WERI-Rb-1 (cell line): ENCODE measurements around the gene KRTAP21-3.

Experiments
- DNase-seq: peaks from one replicate; pipeline ENCODE4 v3.0.0-alpha.2; 2020
- H3K27ac ChIP-seq: fragments of 250-450 bp; sonication (Bioruptor Pico); 2 replicates; pipeline ENCODE4 v1.5.1; 2020; ENCODE audit warnings: mild to moderate bottlenecking, moderate library complexity
- H3K27me3 ChIP-seq: fragments of 250-450 bp; sonication (Bioruptor Pico); 2 replicates; pipeline ENCODE4 v1.5.1; 2021; ENCODE audit warnings: mild to moderate bottlenecking, low read depth, moderate library complexity; ENCODE audit not compliant: insufficient read depth, severe bottlenecking
- H3K36me3 ChIP-seq: fragments of 250-450 bp; sonication (Bioruptor Pico); 2 replicates; pipeline ENCODE4 v1.5.1; 2020; ENCODE audit warnings: mild to moderate bottlenecking, moderate library complexity
- H3K4me3 ChIP-seq: 2 replicates; pipeline ENCODE4 v1.5.1; 2011; ENCODE audit warnings: low read depth, mild to moderate bottlenecking, control low read depth, low read length
- H3K9me3 ChIP-seq: fragments of 250-450 bp; sonication (Bioruptor Pico); 2 replicates; pipeline ENCODE4 v1.5.1; 2021; ENCODE audit warnings: mild to moderate bottlenecking, moderate library complexity; ENCODE audit not compliant: severe bottlenecking
- TF ChIP-seq, protein P1 (sequence below): IDR thresholded peaks from 2 replicates; pipeline ENCODE4 v1.5.1; 2011; ENCODE audit warnings: low read depth, mild to moderate bottlenecking, control low read depth, inconsistent platforms, low read length

Gene KRTAP21-3

DNA sequence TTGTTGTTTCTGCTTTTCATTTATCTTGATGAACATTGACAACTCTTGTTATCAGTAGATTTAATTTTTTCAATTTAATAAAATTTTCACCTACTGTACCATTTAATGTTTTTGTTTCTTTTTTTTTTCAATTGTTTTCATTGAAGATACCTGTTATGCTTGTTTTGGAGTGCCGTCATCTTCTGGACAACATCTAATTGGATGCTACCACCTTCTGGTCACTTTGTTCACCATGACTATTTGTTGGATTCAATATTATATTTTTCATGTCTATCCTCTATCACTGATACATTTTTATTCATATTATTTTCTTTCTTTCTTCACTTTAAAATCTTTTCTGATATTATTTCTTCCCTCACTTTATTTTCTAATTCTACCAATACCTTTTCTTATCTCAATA is 14.4 kb upstream of the KRTAP21-3 start:
- Histone ChIP-seq H3K27ac (no peak overlapping the region), H3K4me3 (no peak overlapping the region), H3K9me3 (no peaks in the 10 kb centered on the region), H3K36me3 (no peaks in the 10 kb centered on the region), H3K27me3 (peaks cover 61% of the 10 kb centered on the region)
- DNase-seq, result no peak
- TF ChIP-seq, protein P1, sequence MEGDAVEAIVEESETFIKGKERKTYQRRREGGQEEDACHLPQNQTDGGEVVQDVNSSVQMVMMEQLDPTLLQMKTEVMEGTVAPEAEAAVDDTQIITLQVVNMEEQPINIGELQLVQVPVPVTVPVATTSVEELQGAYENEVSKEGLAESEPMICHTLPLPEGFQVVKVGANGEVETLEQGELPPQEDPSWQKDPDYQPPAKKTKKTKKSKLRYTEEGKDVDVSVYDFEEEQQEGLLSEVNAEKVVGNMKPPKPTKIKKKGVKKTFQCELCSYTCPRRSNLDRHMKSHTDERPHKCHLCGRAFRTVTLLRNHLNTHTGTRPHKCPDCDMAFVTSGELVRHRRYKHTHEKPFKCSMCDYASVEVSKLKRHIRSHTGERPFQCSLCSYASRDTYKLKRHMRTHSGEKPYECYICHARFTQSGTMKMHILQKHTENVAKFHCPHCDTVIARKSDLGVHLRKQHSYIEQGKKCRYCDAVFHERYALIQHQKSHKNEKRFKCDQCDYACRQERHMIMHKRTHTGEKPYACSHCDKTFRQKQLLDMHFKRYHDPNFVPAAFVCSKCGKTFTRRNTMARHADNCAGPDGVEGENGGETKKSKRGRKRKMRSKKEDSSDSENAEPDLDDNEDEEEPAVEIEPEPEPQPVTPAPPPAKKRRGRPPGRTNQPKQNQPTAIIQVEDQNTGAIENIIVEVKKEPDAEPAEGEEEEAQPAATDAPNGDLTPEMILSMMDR, result no peak

DNA sequence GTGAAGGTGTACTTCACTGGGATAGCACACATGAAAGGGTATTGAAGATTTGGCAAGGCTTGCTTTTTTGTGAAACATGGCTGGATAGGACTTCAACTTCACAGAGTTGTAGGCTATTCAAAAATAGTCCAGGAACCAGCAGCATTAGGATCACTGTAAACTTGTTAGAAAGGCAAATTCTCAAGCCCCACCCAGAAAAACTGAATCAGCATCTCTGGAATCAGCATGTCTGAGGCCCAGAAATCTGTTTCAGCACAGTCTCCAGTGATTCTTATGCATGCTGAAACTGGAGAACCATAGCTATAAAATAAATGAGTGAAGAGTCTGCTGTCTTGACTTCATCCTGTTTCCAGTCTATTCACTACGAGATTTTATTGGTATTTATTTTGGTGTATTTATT is 8.1 kb upstream of the KRTAP21-3 start:
- H3K4me3 ChIP-seq, result no peak overlapping the region
- TF ChIP-seq, protein P1, result no peak
- no peak overlapping the region for H3K27ac ChIP-seq
- no peaks in the 10 kb centered on the region for H3K9me3 ChIP-seq
- peaks cover 61% of the 10 kb centered on the region for H3K27me3 ChIP-seq
- H3K36me3 ChIP-seq, result no peaks in the 10 kb centered on the region
- no peak for DNase-seq

DNA sequence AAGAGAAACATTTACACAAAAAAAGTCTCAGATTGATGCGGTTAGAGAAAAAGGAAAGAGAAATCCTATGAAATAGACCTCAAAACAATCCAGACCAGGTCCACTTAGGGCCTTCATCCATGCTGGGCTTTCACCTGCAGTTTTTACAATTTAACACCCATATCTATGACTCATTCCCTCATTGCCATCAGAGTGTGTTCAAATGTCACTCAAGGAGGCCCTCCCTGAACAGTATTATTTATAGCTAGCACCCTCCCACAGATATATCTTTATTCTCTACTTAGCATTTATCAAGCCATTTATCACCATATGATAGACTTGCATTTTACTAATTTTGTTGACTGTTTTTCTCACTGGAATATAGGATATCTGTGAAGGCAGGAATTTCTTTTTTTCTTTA is 824 bp upstream of the KRTAP21-3 start:
- H3K27ac ChIP-seq, result no peak overlapping the region
- no peaks in the 10 kb centered on the region for H3K9me3 ChIP-seq
- peaks cover 72% of the 10 kb centered on the region for H3K27me3 ChIP-seq
- TF ChIP-seq, protein P1, result no peak
- no peaks in the 10 kb centered on the region for H3K36me3 ChIP-seq
- H3K4me3 ChIP-seq, result no peak overlapping the region
- DNase-seq, result no peak

DNA sequence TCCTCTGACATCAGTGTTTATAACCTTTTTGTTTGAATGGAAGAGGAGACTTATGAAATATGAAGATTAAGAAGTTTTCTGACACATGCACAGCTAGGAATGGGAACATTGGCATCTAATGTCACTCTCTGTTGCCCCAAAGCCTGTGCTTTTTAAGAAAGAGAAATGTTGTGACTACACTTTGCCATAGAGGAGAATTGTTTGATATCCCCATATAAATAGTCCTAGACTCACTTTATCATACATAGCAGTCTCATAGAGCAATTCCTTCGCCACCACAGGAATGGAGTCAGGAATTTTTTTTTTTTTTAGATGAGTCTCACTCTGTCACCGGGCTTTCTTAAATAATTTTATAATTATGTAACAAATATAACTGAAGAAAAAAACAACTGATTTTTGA is 1.5 kb downstream of the KRTAP21-3 start:
- no peak overlapping the region for H3K4me3 ChIP-seq
- TF ChIP-seq, protein P1, result no peak
- peaks cover 73% of the 10 kb centered on the region for H3K27me3 ChIP-seq
- DNase-seq, result no peak
- H3K36me3 ChIP-seq, result no peaks in the 10 kb centered on the region
- H3K9me3 ChIP-seq, result no peaks in the 10 kb centered on the region
- H3K27ac ChIP-seq, result no peak overlapping the region

DNA sequence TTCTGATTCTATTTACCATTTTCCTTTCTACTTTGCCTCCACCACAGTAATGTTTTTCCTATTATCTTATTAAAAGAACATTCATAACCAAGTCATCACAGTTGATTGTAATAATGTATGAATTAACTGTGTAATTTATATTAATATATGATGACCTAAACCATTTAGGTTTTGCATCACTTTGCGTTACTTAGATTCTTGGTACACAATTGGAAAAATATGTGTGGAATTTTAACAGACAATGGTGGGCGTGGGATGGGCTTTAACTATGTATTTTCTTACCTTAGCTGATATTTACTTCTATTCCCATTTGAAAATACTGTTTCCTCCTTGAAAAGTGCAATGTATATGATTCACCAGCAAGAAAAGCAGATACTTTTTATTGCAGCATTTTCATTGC is 3.6 kb downstream of the KRTAP21-3 start:
- Histone ChIP-seq H3K27ac (no peak overlapping the region), H3K27me3 (peaks cover 80% of the 10 kb centered on the region), H3K4me3 (no peak overlapping the region), H3K36me3 (no peaks in the 10 kb centered on the region), H3K9me3 (no peaks in the 10 kb centered on the region)
- no peak for DNase-seq
- TF ChIP-seq, protein P1, result no peak

DNA sequence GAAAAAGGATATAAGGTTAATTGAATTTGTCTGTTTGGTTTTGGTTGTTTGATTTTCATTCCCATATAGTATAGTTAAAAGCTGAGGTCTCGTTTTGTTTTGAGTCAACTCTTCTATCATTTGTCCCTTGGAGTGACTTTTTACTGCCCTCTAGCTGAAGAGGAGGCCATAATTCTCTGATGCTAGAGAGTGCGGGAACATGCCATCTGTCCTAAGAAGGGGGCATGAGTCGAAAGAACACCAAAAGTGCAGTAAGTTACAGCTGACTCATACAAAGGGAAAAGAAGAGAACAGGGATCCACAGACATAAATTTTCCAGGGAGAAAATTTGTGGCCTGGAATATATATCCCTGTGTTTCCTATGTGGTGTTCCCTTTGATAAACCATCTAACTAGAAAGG is 4.1 kb downstream of the KRTAP21-3 start:
- TF ChIP-seq, protein P1, result no peak
- Histone ChIP-seq H3K9me3 (no peaks in the 10 kb centered on the region), H3K27me3 (peaks cover 80% of the 10 kb centered on the region), H3K4me3 (no peak overlapping the region), H3K27ac (no peak overlapping the region), H3K36me3 (no peaks in the 10 kb centered on the region)
- DNase-seq, result no peak
